ENCODE data around the gene TKFC.

DNA sequence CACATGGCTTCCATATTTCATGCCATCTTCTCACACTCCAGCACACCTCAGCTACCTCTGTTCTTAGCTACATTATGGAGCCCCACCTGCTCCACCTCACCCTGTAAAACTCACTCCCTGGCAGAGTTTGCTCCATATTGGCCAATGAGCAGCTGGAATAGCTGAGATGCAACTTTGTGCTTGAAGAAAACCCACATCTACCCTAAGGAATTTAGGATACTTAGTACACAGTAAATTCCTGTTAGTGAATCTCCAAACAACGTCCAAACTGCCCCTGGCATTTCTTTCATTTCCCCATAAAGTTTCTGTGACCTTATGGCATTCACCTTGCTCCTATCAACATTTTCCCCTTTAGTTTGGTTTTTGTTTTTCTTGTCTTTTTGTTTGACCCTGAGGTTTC is 35.7 kb upstream of the TKFC start:
- TF ChIP-seq, protein P1, sequence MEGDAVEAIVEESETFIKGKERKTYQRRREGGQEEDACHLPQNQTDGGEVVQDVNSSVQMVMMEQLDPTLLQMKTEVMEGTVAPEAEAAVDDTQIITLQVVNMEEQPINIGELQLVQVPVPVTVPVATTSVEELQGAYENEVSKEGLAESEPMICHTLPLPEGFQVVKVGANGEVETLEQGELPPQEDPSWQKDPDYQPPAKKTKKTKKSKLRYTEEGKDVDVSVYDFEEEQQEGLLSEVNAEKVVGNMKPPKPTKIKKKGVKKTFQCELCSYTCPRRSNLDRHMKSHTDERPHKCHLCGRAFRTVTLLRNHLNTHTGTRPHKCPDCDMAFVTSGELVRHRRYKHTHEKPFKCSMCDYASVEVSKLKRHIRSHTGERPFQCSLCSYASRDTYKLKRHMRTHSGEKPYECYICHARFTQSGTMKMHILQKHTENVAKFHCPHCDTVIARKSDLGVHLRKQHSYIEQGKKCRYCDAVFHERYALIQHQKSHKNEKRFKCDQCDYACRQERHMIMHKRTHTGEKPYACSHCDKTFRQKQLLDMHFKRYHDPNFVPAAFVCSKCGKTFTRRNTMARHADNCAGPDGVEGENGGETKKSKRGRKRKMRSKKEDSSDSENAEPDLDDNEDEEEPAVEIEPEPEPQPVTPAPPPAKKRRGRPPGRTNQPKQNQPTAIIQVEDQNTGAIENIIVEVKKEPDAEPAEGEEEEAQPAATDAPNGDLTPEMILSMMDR (IDR thresholded peaks at IDR 0.05) = no peak
- no peak for TF ChIP-seq SIN3A (IDR thresholded peaks at IDR 0.05; ENCODE audit: borderline replicate concordance, insufficient read depth, low read depth, low read length)
- no peak for TF ChIP-seq POLR2AphosphoS5 (IDR thresholded peaks at IDR 0.05; ENCODE audit: low read depth, low read length)
